GM18870 (cell line): ENCODE data around the gene HEPACAM.
A peak's percentile ranks its signal among the peaks of the same experiment; 100 is the strongest.

Source experiments
- ATAC-seq: cut with Tn5 transposase; IDR thresholded peaks from one replicate; pipeline ENCODE4 v1.9.1; 2021; ENCODE audit warnings: moderate library complexity; ENCODE audit not compliant: unreplicated experiment

HEPACAM gene

GRCh38 chr11:124943741-124944140, 7.9 kb upstream of the HEPACAM start:
- ATAC-seq = no peak

DNA sequence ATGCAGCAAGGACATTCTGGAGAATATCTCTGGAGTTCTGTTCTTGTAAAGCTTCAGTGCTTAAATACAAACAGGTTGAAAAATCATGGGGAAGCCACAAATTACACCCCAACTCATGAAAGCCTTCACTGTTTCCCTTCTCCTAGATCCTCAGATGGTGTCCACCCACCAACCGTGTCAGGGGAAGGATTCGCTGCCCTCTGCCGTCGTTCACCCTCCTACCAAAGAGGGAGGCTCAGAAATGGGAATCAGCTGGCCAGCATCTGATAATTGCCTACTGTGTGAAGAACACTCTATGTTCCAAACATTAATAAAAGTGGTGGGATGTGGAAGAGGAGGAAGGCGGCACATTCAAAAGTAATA, 7.4 kb upstream of the HEPACAM start:
- ATAC-seq = no peak

- ATAC-seq = no peak
Observed at GRCh38 chr11:124942466-124943253, 6.8 kb upstream of the HEPACAM start.

GRCh38 chr11:124941703-124942102, 5.9 kb upstream of the HEPACAM start:
- ATAC-seq = no peak

DNA sequence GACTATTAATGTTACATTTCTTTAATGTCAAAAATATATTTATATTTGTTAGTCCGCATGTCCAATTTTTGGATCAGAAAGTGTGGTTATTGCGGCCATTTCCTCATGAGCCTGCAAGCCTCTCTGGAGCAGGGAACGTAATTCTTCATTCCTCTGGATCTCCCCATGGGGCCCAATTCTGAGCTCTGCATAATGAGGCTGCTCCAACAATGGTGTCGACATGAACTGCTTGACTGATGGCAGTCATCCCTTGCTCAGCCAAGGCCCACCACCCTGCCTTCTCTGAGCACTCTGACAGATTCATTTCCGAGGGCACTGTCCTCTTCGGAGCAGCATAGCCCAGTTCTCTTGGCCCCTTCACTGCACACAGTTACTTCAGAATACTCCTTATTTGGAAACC, 3.1 kb upstream of the HEPACAM start:
- ATAC-seq = no peak

GRCh38 chr11:124938206-124938765, 2.4 kb upstream of the HEPACAM start:
- ATAC-seq = no peak

DNA sequence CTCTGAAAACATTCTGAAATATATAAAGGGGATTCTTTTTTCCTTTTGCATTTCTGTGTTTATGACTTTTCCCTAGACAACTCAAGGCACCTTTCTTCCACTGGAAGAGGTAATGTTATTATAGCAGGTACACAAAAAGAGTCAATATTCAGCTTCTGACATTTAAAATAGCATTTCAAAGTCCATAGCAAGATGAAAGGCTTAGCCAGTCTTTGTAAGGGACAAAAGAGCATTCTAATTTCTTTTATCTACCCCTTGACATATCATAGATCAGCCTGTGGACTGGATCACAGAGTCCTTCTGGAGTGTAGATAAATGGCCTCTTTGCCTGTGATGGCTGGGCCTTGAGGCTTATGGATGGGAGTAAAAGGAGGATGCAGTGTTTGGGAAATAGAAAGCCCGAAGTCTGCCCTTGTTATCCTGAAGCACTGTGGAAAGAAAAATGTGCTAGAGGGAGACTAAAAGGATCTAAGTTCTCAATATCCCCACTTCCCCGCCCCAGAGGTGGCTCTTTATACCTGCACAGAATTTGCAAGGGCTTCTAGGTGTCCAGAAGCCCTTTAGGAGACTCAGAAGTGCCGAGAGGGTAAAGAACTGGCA, 1.6 kb upstream of the HEPACAM start:
- ATAC-seq = no peak

DNA sequence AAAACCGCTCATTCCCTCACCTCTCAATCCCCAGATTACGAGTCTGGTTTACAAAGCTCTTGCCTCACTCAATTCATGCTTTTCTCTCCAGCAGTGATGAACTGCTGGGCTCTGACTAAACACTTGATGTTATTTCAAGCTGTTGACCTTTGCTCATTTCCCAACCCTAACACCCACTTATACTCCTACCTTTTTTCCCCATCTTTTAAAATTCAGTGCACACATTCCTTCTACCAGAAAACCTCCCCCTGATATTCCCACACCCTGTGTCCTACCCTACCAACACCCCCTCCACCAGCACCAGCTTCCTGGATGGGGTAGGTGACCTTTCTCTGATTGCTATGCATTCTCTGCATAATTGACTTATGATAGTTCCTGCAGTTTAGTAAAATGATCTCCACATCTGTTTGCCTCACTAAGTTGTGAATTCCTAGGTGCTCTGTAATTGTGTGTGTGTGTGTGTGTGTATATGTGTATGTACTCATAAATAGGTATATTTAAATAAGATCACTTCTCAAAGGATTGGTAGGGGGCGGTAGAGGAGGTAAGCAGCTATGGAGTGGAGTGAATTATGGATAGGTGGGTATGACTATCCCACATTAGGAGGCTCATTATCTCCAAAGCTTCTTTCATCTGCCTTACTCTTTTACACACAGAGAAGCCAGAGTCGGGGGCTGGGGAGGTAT, 842 bp downstream of the HEPACAM start:
- ATAC-seq = no peak

- ATAC-seq = peak; percentile 65
Observed at GRCh38 chr11:124930799-124931198, 5.0 kb downstream of the HEPACAM start.

GRCh38 chr11:124928942-124929665, 6.7 kb downstream of the HEPACAM start:
- ATAC-seq = no peak

- ATAC-seq = no peak
Observed at GRCh38 chr11:124923296-124923695, 12.6 kb downstream of the HEPACAM start.

DNA sequence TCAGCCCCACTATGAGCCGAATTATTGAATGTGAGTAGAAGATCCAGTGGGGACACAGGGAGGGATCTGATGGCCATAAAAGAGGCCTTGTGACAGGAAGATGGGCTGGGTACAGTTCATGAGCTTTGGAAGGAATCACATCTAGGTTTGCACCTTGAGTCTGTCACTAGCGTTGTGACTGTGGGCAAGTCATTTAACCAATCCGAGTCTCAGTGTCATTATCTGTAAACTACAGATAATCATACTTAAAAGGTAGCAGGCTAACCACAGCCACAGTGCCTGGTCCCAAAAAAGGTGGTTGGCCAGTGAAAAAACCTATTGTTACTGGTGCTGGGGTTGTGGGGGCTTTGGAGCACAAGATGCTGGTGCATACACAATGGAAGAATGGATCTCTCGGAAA, 13.0 kb downstream of the HEPACAM start:
- ATAC-seq = no peak

- no peak for ATAC-seq
Observed at GRCh38 chr11:124920870-124921609, 14.8 kb downstream of the HEPACAM start.

DNA sequence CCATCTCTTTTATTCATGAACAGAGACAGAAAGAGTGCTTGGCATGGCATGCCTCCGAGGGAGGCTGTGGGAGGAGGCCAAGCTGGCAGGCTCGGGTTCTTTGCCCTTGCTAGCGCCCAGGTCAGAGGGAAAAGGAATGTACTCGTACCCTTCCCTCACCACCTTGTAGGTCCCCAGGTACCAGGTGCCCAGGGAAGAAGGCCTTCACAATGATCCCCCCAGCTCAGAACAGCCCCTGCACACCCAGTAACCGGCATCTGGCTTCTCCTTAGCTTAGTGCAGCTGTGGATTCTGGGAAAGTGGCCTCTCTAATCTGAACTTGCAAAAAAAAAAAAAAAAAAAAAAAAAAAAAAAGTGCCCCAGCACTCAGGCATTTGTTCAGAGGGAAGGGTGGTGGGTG, 15.5 kb downstream of the HEPACAM start:
- no peak for ATAC-seq

- ATAC-seq = no peak
Observed at GRCh38 chr11:124919898-124920297, 15.9 kb downstream of the HEPACAM start.

DNA sequence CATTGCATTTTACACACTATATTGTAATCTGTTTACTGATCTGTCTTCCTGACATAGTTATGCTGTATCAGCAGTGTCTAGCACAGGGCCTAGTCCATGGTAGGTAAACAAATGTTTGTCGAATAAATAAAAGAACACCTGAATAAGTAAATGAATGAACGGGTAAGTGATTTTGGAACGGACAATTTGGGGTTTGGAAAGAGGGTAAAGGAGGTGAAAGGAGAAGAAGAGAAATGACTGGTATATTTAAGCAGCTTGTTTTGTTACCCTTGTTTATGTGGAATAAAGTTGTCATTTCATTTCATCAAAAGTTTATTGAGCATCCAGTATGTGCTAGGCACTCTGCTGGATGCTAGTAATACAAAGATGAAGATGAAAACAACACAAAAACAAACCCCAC, 16.9 kb downstream of the HEPACAM start, which contains the start of gene HEPN1:
Gene HEPN1, plus strand, starts transcription at position 301 of the 400 bp plus-strand sequence.
- ATAC-seq = no peak

DNA sequence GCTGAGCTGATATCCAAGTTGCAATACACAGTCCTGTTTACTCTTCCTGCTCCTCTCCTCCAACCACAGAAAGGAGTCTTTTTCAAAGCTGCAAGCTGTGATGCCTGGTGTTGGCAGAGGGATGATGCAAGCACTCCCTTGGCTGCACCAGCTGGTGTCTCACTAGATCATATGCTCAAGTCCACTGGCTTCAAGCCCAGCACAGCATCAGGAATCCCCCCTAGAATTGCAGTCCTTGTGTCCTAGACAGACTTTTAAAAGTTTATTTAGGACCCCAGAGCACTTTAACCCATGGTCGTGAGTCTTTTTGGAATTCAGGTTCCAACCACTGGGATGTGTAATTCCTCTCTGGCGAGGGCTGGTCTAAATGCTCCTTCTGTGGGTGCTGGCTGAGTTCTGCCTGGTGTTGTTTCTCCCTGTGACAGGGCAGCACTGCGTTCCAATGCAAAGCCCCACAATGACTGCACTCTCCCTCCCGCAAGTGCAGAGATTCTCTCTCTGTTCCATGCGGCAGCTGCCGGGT, 18.7 kb downstream of the HEPACAM start:
- no peak for ATAC-seq

DNA sequence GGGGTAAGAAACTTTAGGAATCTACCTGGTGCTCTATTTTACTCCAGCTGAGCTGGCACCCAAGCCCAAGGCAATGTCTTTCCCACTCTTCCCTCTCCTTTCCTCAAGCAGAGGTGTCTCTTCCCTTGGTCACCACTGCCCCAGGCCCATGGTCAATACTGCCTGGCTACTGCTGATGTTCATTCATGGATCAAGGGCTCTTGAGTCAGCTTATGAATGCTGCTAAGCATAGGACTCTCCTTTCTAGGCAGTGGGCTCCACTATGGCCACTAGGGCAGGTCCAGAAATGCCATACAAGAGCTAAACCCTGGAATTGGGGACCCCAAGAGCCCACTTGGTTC, 19.5 kb downstream of the HEPACAM start:
- no peak for ATAC-seq

DNA sequence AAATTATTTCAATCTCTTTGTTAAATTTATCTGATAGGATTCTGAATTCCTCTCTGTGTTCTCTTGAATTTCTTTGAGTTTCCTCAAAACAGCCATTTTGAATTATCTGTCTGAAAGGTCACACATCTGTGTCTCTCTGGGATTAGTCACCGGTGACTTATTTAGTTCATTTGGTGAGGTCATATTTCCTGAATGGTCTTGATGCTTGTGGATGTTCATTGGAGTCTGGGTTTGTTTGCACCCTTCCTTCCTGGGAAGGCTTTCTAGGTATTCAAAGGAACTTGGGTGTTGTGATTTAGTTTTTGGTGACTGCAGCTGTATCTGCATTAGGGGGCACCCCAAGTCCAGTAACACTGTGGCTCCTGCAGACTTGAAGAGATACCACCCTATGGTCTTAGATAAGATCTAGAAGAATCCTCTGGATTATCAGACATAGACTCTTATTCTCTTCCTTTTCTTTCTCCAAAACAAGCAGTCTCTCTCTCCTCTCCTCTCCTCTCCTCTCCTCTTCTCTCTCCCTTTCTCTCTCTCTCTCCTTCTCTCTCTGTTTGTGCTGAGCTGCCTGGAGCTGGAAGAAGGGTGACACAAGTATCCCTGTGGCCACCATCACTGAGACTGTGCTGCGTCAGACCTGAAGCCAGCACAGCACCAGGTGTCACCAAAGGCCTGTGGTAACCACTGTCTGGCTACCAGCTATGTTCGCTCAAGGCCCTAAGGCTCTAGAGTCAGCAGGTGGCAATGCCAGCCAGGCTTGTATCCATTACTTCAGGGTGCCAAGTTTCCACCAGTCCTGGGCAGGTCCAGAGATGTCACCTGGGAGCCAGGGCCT, 20.1 kb downstream of the HEPACAM start:
- ATAC-seq = no peak
